Endothelial cell of umbilical vein (primary cell): ENCODE measurements around the gene GALNT17. TPM values are rescaled to one million over a fixed set of nuclear protein-coding genes. Genes with fewer than 3 reads are reported as not detected.

ENCODE experiments used
- Bru-seq: library from RNA; stranded (reverse); fragments of 400-500 nt; gene quantifications from one replicate; lab custom pipeline; 2021; lab: Mats Ljungman, UMichigan
- BruChase-seq, 2 experiments: library from RNA; stranded (reverse); fragments of 400-500 nt; gene quantifications; one replicate each; lab custom pipeline; 2021; lab: Mats Ljungman, UMichigan
- BruUV-seq: library from RNA; stranded (reverse); fragments of 400-500 nt; replicated peaks from 2 replicates; lab custom pipeline; 2021; lab: Mats Ljungman, UMichigan
- CTCF ChIA-PET: fragments of 300-600, 350-600 bp; sonication (Branson Sonifier 250); formaldehyde crosslinking; loops from one replicate; lab custom pipeline; 2021; ENCODE audit warnings: antibody characterized with exemption, inconsistent platforms; lab: Charles Lee
- POLR2A ChIA-PET: fragments of 300-600, 350-600 bp; sonication (Branson Sonifier 250); formaldehyde crosslinking; loops from one replicate; lab custom pipeline; 2021; ENCODE audit warnings: antibody characterized with exemption, inconsistent platforms; lab: Charles Lee
- DNase-seq: peaks from one replicate; pipeline ENCODE4 v3.0.0-alpha.2; 2011; ENCODE audit warnings: low read depth, low spot score
- FAIRE-seq: peaks from 2 replicates; lab custom pipeline; 2011; peaks lifted over from hg19 to GRCh38; lab: Jason Lieb, UNC
- H2AFZ ChIP-seq: 2 replicates; pipeline ENCODE4 v1.6.0; 2012; ENCODE audit warnings: low read depth, low read length, control low read depth, inconsistent platforms
- H3K27ac ChIP-seq: 2 replicates; pipeline ENCODE4 v1.5.1; 2011; ENCODE audit warnings: low read depth, mild to moderate bottlenecking, control low read depth, low read length, moderate library complexity; ENCODE audit not compliant: insufficient read depth
- H3K27me3 ChIP-seq, 2 experiments: 2 replicates each; pipeline versions ENCODE4 v1.6.0 to v1.6.1; 2011; ENCODE audit warnings: low read length in 2 of 2, mixed read lengths in 1 of 2; ENCODE audit not compliant: control insufficient read depth in 2 of 2, insufficient read depth in 2 of 2
- H3K36me3 ChIP-seq, 2 experiments: 2 replicates in 1 of 2; 3 replicates in 1 of 2; pipeline ENCODE4 v1.5.1; 2011; ENCODE audit warnings: low read length in 2 of 2, mild to moderate bottlenecking in 1 of 2, moderate library complexity in 1 of 2; ENCODE audit not compliant: control insufficient read depth in 2 of 2, insufficient read depth in 2 of 2; ENCODE audit errors: extremely low read depth in 1 of 2
- H3K4me1 ChIP-seq: 3 replicates; pipeline ENCODE4 v1.5.1; 2011; ENCODE audit warnings: mild to moderate bottlenecking, low read length; ENCODE audit not compliant: control insufficient read depth, insufficient read depth; ENCODE audit errors: extremely low read depth
- H3K4me2 ChIP-seq: 2 replicates; pipeline ENCODE4 v1.6.1; 2011; ENCODE audit warnings: low read length, control low read depth, mixed read lengths; ENCODE audit not compliant: insufficient read depth
- H3K4me3 ChIP-seq, 3 experiments: fragments of 200-600 bp in 1 of 3; sonication (generic), shearing (Covaris generic) in 1 of 3; replicated peaks in 1 of 3; 2 replicates each; pipeline ENCODE4 v1.5.1; 2011 to 2016; ENCODE audit warnings: control low read depth in 3 of 3, low read length in 3 of 3, mild to moderate bottlenecking in 2 of 3, inconsistent platforms in 1 of 3, low read depth in 1 of 3, moderate library complexity in 1 of 3; ENCODE audit not compliant: insufficient read depth in 1 of 3
- H3K79me2 ChIP-seq: 2 replicates; pipeline ENCODE4 v1.6.0; 2012; ENCODE audit warnings: low read length, inconsistent platforms; ENCODE audit not compliant: control insufficient read depth, insufficient read depth
- H3K9ac ChIP-seq: replicated peaks from 2 replicates; pipeline ENCODE3; 2011; ENCODE audit warnings: low read length, control low read depth; ENCODE audit not compliant: insufficient read depth; ENCODE audit errors: extremely low read depth
- H3K9me1 ChIP-seq: replicated peaks from 3 replicates; pipeline ENCODE4 v1.6.0; 2011; ENCODE audit warnings: mild to moderate bottlenecking, low read length; ENCODE audit not compliant: control insufficient read depth, insufficient read depth; ENCODE audit errors: extremely low read depth
- H3K9me3 ChIP-seq: replicated peaks from 2 replicates; pipeline ENCODE4 v1.5.1; 2012; ENCODE audit warnings: low read length, inconsistent platforms; ENCODE audit not compliant: control insufficient read depth, insufficient read depth
- H4K20me1 ChIP-seq: replicated peaks from 2 replicates; pipeline ENCODE3; 2011; ENCODE audit warnings: mild to moderate bottlenecking, low read length; ENCODE audit not compliant: control insufficient read depth, insufficient read depth; ENCODE audit errors: extremely low read depth
- CTCF ChIP-seq, 2 donors: IDR thresholded peaks; 1 replicate in 1 of 2; 2 replicates in 1 of 2; pipeline ENCODE4 v1.5.1; 2011; ENCODE audit warnings: low read length in 2 of 2, mild to moderate bottlenecking in 2 of 2, moderate library complexity in 2 of 2, control low read depth in 1 of 2, inconsistent platforms in 1 of 2, low read depth in 1 of 2; ENCODE audit not compliant: insufficient read depth in 1 of 2; ENCODE audit errors: extremely low read depth in 1 of 2
- EZH2 ChIP-seq: IDR thresholded peaks from 2 replicates; pipeline ENCODE4 v1.6.1; 2012; ENCODE audit warnings: borderline replicate concordance, low read depth, mild to moderate bottlenecking, moderate library complexity, low read length, inconsistent platforms; ENCODE audit not compliant: severe bottlenecking
- FOS ChIP-seq: IDR thresholded peaks from 2 replicates; pipeline ENCODE4 v1.6.1; 2011; ENCODE audit warnings: mild to moderate bottlenecking, low read length, moderate library complexity, borderline replicate concordance; ENCODE audit not compliant: insufficient read depth
- GATA2 ChIP-seq: IDR thresholded peaks from 2 replicates; pipeline ENCODE4 v1.7.0; 2011; ENCODE audit warnings: low read depth, mild to moderate bottlenecking, moderate library complexity, mixed read lengths, low read length; ENCODE audit not compliant: insufficient read length, insufficient read depth
- JUN ChIP-seq: IDR thresholded peaks from 2 replicates; pipeline ENCODE4 v1.6.1; 2011; ENCODE audit warnings: borderline replicate concordance, low read depth; ENCODE audit not compliant: insufficient read length, insufficient read depth
- MAX ChIP-seq: IDR thresholded peaks from 2 replicates; pipeline ENCODE4 v1.6.1; 2011; ENCODE audit not compliant: insufficient read depth, insufficient read length
- MYC ChIP-seq: IDR thresholded peaks from one replicate; pipeline ENCODE4 v1.6.1; 2011; ENCODE audit warnings: mild to moderate bottlenecking, low read depth, low read length
- POLR2A ChIP-seq: IDR thresholded peaks from 2 replicates; pipeline ENCODE4 v1.6.1; 2012; ENCODE audit warnings: low read depth, mild to moderate bottlenecking, control low read depth, low read length
- POLR2AphosphoS5 ChIP-seq: IDR thresholded peaks from 2 replicates; pipeline ENCODE4 v1.6.1; 2012; ENCODE audit warnings: low read depth, mild to moderate bottlenecking, control low read depth, low read length, moderate library complexity; ENCODE audit not compliant: insufficient read depth
- dilution Hi-C: fragments of 300-500 bp; cut with MboI; formaldehyde crosslinking; loops from one replicate; pipeline ENCODE4 v1.15.0; 2019; ENCODE audit warnings: low sequenced_read_pairs; ENCODE audit not compliant: extremely low pct_ligation_motif_present
- intact Hi-C: fragments of 100-400 bp; cut with micrococcal nuclease; formaldehyde crosslinking; loops from one replicate; pipeline ENCODE4 v1.10.0; 2022
- long read RNA-seq: library from polyadenylated mRNA; stranded (forward); transcript quantifications from one replicate; pipeline ENCODE4 v2.0.0, GENCODE V29; 2021
- polyA minus RNA-seq, 3 experiments: library from RNA; depleted of rRNA, polyadenylated mRNA; stranded (reverse); fragments of >200 nt; gene quantifications; 1 replicate in 1 of 3; 2 replicates in 2 of 3; pipeline ENCODE4 v1.2.3, GENCODE V29; 2011
- polyA plus RNA-seq, 4 experiments: library from polyadenylated mRNA; depleted of rRNA in 3 of 4; stranded (reverse) in 3 of 4; unstranded in 1 of 4; fragments of >200 nt; gene quantifications; 2 replicates each; pipeline versions ENCODE4 v1.2.1 to v1.2.3, GENCODE V29; 2011 to 2012; ENCODE audit warnings: missing spikeins in 1 of 4
- total RNA-seq: library from RNA; stranded (reverse); gene quantifications from 2 replicates; pipeline ENCODE4 v1.2.3, GENCODE V29; 2021

The GALNT17 gene
- total RNA-seq (not detected in 2 replicates), polyA plus RNA-seq (not detected in 2 replicates), polyA minus RNA-seq (not detected in 2 replicates), Bru-seq, nascent RNA (not detected), BruChase-seq, experiment 1, labeled RNA remaining after a 6-hour chase (percentile 0 among the genes with signal in this experiment), BruChase-seq, experiment 2, labeled RNA remaining after a 2-hour chase (not detected)
- polyA plus RNA-seq (2011; cell fraction: cytosol; rRNA removed), result not detected in 2 replicates
- not detected in 2 replicates for polyA plus RNA-seq (2011; cell fraction: nucleus; rRNA removed)
- not detected in 2 replicates for polyA plus RNA-seq (2012)
- not detected for polyA minus RNA-seq (2011; cell fraction: cytosol; rRNA and poly(A)+ RNA removed)
- not detected in 2 replicates for polyA minus RNA-seq (2011; cell fraction: nucleus; rRNA and poly(A)+ RNA removed)
- long read RNA-seq, result 0 reads

- POLR2A ChIA-PET, result no interaction called here
- no peak within 1 kb of the TSS for H3K4me3 ChIP-seq
- H3K79me2 ChIP-seq, result no peaks in the 10 kb centered on the region
- no peaks in the 10 kb centered on the region for H3K9me1 ChIP-seq
- H3K9ac ChIP-seq, result no peak within 1 kb of the TSS
- no peak within 1 kb of the TSS for H3K4me2 ChIP-seq
- no peaks in the 10 kb centered on the region for H3K9me3 ChIP-seq
- no peak within 1 kb of the TSS for H3K27ac ChIP-seq
- DNase-seq, result no peak
- CTCF ChIA-PET, result no interaction called here
- dilution Hi-C loops, result no loop called here
- no peaks in the 10 kb centered on the region for H3K36me3 ChIP-seq
- no peaks in the 10 kb centered on the region for H4K20me1 ChIP-seq
- H3K27me3 ChIP-seq, result peaks cover 0 to 6% of the 10 kb centered on the region in 2 experiments
- no TSS peak for BruUV-seq
- no peak for FAIRE-seq
- intact Hi-C loops, result no loop called here
- H3K4me1 ChIP-seq, result no peaks in the 10 kb centered on the region
- H2AFZ ChIP-seq, result no peak within 1 kb of the TSS
- TF ChIP-seq MYC (no peak), POLR2AphosphoS5 (no peak), CTCF (IDR thresholded peaks at IDR 0.05; ENCODE audit: extremely low read depth in 1 of 2, insufficient read depth in 1 of 2, low read depth in 1 of 2, low read length in 2 of 2) (no peak), FOS (no peak), JUN (no peak), EZH2 (no peak), GATA2 (no peak), MAX (no peak), POLR2A (no peak)
These were observed at the start of gene GALNT17 for GRCh38 chr7:71132127-71132376. GALNT17 (plus strand) TSS chr7:71132144.
